ENCODE results near the gene KLF12. TPM values are rescaled to one million over a fixed set of nuclear protein-coding genes. Genes with fewer than 3 reads are reported as not detected.

KLF12 gene
- total RNA-seq, 5 donors from 2014 or later (not counting 1 experiment from before 2014, with no cell fraction given): 60.2 to 112 (median 64.7) TPM

DNA sequence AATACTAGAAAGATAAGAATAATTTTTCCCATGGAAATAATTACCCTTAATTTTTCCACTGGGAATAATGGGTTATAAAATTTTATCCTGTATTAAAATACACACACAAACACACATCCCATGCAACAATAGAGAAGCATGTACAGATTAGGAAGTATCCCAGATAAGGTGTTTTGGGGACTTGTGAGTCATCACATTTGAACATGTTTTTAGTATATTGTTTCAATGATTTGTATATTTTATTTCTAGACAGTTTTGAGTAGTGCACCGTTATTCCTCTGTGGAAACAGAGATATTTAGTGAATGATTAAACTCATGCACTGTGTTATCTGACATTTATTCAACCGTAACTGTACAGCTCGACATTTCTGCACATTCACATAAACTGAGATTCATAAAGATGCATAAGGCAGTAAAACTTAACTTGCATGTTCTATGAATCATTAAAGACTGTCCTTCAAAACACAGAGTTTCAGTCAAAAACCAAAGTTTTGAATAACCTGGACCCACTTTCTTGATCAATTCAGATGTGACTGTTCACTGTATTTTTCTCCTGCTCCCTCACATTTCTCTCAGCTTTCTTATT is 30.1 kb downstream of the KLF12 start:
- CTCF ChIA-PET: no interaction called here
- ATAC-seq (replicated peaks in 1 of 4) (no peak), DNase-seq (no peak)
- H3K36me3 ChIP-seq (ENCODE audit: control insufficient read depth in 2 of 2, extremely low read depth in 1 of 2, insufficient read depth in 1 of 2, low read length in 1 of 2): peaks cover 0 to 3% of the 10 kb centered on the region in 2 donors
- Mint-ChIP-seq H3K27ac (peak overlapping the region in 1 of 2 donors; percentile 1), H3K9me3 (peaks cover 0 to 7% (median 6%) of the 10 kb centered on the region in 3 donors), H3K4me3 (no peak overlapping the region), H3K36me3 (peaks cover 26% of the 10 kb centered on the region), H3K4me1 (peaks cover 79 to 84% (median 81%) of the 10 kb centered on the region in 3 donors), H3K27me3 (no peaks in the 10 kb centered on the region)
- peaks cover 2 to 20% of the 10 kb centered on the region in 2 experiments for H3K4me1 ChIP-seq (ENCODE audit: control insufficient read depth in 1 of 2, extremely low read depth in 1 of 2, insufficient read depth in 2 of 2, low read length in 2 of 2)
- no peak overlapping the region for H3K4me3 ChIP-seq (ENCODE audit: control insufficient read depth in 1 of 2, extremely low read depth in 1 of 2, low read length in 1 of 2)
- H3K27me3 ChIP-seq (replicated peaks in 1 of 2; ENCODE audit: control insufficient read depth in 2 of 2, extremely low read depth in 1 of 2, insufficient read depth in 2 of 2, low read length in 1 of 2): no peaks in the 10 kb centered on the region
- POLR2A ChIA-PET: interaction anchor here (0.5 to 0.8 kb wide), 2 partner anchors 26 to 167 kb away, joined by 3 to 4 read pairs; no protein-coding TSS in a partner anchor
- WGBS (ENCODE audit: insufficient coverage): 80% methylated on average over 1 of the region's 3 CpGs
- no peaks in the 10 kb centered on the region for H3K9me3 ChIP-seq
- no peak overlapping the region for H3K27ac ChIP-seq (ENCODE audit: low read length)

GRCh38 chr13:74103196-74103595 is 31.0 kb downstream of the KLF12 start:
- Histone ChIP-seq H3K9me3 (no peaks in the 10 kb centered on the region), H3K4me1 (ENCODE audit: control insufficient read depth in 1 of 2, extremely low read depth in 1 of 2, insufficient read depth in 2 of 2, low read length in 2 of 2) (peaks cover 5 to 23% of the 10 kb centered on the region in 2 experiments), H3K4me3 (ENCODE audit: control insufficient read depth in 1 of 2, extremely low read depth in 1 of 2, low read length in 1 of 2) (no peak overlapping the region), H3K36me3 (ENCODE audit: control insufficient read depth in 2 of 2, extremely low read depth in 1 of 2, insufficient read depth in 1 of 2, low read length in 1 of 2) (peaks cover 0 to 3% of the 10 kb centered on the region in 2 donors), H3K27me3 (replicated peaks in 1 of 2; ENCODE audit: control insufficient read depth in 2 of 2, extremely low read depth in 1 of 2, insufficient read depth in 2 of 2, low read length in 1 of 2) (no peaks in the 10 kb centered on the region), H3K27ac (ENCODE audit: low read length) (no peak overlapping the region)
- ATAC-seq (replicated peaks in 1 of 4) (no peak), DNase-seq (no peak)
- Mint-ChIP-seq H3K27ac (no peak overlapping the region), H3K27me3 (no peaks in the 10 kb centered on the region), H3K4me3 (no peak overlapping the region), H3K36me3 (peaks cover 26% of the 10 kb centered on the region), H3K9me3 (peaks cover 0 to 7% (median 6%) of the 10 kb centered on the region in 3 donors), H3K4me1 (peaks cover 83 to 84% (median 83%) of the 10 kb centered on the region in 3 donors)
- ChIA-PET POLR2A (interaction anchor here in 1 of 2 donors (0.7 kb wide), 1 partner anchor 15 kb away, joined by 3 read pairs; no protein-coding TSS in a partner anchor), CTCF (interaction anchor here in 1 of 2 donors (0.7 kb wide), 1 partner anchor 10 kb away, joined by 3 read pairs; no protein-coding TSS in a partner anchor)
- WGBS (ENCODE audit: insufficient coverage): 100% methylated on average over 2 of the region's 6 CpGs

DNA sequence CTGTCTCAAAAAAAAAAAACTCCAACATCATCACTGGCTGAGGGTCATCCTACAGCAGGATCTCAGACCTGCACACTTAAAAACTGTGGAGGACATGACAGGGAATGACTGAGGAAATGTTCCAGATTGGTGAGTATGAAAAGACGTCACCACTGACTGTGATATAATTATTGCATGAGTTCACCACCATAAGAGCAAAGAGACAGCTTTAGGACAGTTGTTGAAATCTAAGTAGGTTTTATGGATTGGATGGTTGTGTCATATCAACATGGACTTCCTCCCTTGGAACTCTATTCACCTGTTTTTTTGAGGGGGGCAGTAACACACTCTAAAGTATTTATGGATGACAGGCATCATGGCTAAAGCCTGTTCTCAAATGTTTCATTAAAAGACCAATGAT is 31.5 kb downstream of the KLF12 start:
- ATAC-seq (replicated peaks in 1 of 4) (no peak), DNase-seq (no peak)
- no peak overlapping the region for H3K4me3 Mint-ChIP-seq
- H3K27ac ChIP-seq (ENCODE audit: low read length): no peak overlapping the region
- ChIA-PET CTCF (interaction anchor here (0.6 to 0.7 kb wide), 4 partner anchors 9 to 61 kb away, joined by 3 to 6 read pairs (median 4); no protein-coding TSS in a partner anchor), POLR2A (interaction anchor here in 1 of 2 donors (0.6 to 0.7 kb wide), 3 partner anchors 9 to 130 kb away, joined by 3 to 5 read pairs (median 3); no protein-coding TSS in a partner anchor)
- 100% methylated on average over 1 of the region's 1 CpG for WGBS (ENCODE audit: insufficient coverage)
- H3K36me3 ChIP-seq (ENCODE audit: control insufficient read depth in 2 of 2, extremely low read depth in 1 of 2, insufficient read depth in 1 of 2, low read length in 1 of 2): peaks cover 0 to 3% of the 10 kb centered on the region in 2 donors
- H3K4me1 Mint-ChIP-seq: peaks cover 86% of the 10 kb centered on the region in 3 donors
- no peaks in the 10 kb centered on the region for H3K27me3 Mint-ChIP-seq
- peaks cover 23% of the 10 kb centered on the region for H3K36me3 Mint-ChIP-seq
- no peak overlapping the region for H3K4me3 ChIP-seq (ENCODE audit: control insufficient read depth in 1 of 2, extremely low read depth in 1 of 2, low read length in 1 of 2)
- H3K27ac Mint-ChIP-seq: no peak overlapping the region
- H3K4me1 ChIP-seq (ENCODE audit: control insufficient read depth in 1 of 2, extremely low read depth in 1 of 2, insufficient read depth in 2 of 2, low read length in 2 of 2): peaks cover 6 to 23% of the 10 kb centered on the region in 2 experiments
- peaks cover 0 to 7% (median 4%) of the 10 kb centered on the region in 3 donors for H3K9me3 Mint-ChIP-seq
- H3K27me3 ChIP-seq (replicated peaks in 1 of 2; ENCODE audit: control insufficient read depth in 2 of 2, extremely low read depth in 1 of 2, insufficient read depth in 2 of 2, low read length in 1 of 2): no peaks in the 10 kb centered on the region
- no peaks in the 10 kb centered on the region for H3K9me3 ChIP-seq

DNA sequence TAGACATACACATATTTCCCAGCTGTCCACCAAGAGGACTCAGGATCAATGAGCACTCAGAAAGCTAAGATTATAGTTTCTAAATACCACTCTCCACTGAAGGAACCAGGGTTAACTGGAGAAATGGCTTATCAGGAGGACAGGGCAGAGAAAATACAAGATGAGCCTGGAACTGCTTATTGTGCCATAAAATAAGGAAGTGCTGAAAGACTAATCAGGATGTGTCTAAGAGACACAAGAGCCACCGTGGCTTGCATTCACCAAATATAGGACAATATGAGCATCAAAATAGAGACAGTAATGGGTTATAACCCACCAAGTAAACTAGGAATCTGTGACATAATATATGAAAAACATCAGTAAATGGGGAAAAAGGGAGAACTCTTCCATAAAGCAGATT is 32.8 kb downstream of the KLF12 start:
- CTCF ChIA-PET: no interaction called here
- H3K27me3 Mint-ChIP-seq: no peaks in the 10 kb centered on the region
- no peak for ATAC-seq (replicated peaks in 1 of 4)
- H3K9me3 Mint-ChIP-seq: peaks cover 0 to 7% (median 0%) of the 10 kb centered on the region in 3 donors
- peak overlapping the region in 1 of 3 donors; percentile 2 for H3K4me3 Mint-ChIP-seq
- H3K9me3 ChIP-seq: no peaks in the 10 kb centered on the region
- peaks cover 0 to 3% of the 10 kb centered on the region in 2 donors for H3K36me3 ChIP-seq (ENCODE audit: control insufficient read depth in 2 of 2, extremely low read depth in 1 of 2, insufficient read depth in 1 of 2, low read length in 1 of 2)
- peaks cover 9 to 23% of the 10 kb centered on the region in 2 experiments for H3K4me1 ChIP-seq (ENCODE audit: control insufficient read depth in 1 of 2, extremely low read depth in 1 of 2, insufficient read depth in 2 of 2, low read length in 2 of 2)
- WGBS (ENCODE audit: insufficient coverage): no CpG with 5 or more reads among the region's 1 CpG
- peaks cover 21% of the 10 kb centered on the region for H3K36me3 Mint-ChIP-seq
- POLR2A ChIA-PET: no interaction called here
- H3K27me3 ChIP-seq (replicated peaks in 1 of 2; ENCODE audit: control insufficient read depth in 2 of 2, extremely low read depth in 1 of 2, insufficient read depth in 2 of 2, low read length in 1 of 2): no peaks in the 10 kb centered on the region
- DNase-seq: no peak
- H3K27ac Mint-ChIP-seq: peak overlapping the region in 1 of 2 donors; percentile 35
- no peak overlapping the region for H3K27ac ChIP-seq (ENCODE audit: low read length)
- H3K4me3 ChIP-seq (ENCODE audit: control insufficient read depth in 1 of 2, extremely low read depth in 1 of 2, low read length in 1 of 2): no peak overlapping the region
- peaks cover 84 to 86% (median 85%) of the 10 kb centered on the region in 3 donors for H3K4me1 Mint-ChIP-seq

DNA sequence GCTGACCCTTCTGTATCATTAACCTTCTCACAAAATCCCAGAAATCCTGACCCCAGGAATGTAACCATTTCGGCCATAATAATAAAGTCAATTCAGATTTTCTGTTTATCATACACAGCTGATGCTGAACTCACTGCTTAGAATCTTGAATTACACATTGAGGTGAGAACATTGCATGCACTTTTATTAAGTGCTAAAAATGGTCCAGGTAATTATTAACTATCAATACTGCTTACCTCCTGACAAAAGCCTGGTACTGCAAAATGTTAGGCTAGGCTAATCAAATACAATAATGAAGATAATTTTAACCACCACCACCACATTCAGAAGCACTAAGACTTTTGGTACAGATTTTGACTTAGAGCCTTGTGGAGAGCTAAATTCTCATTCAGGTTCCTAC is 36.1 kb downstream of the KLF12 start:
- peaks cover 0 to 7% (median 0%) of the 10 kb centered on the region in 3 donors for H3K9me3 Mint-ChIP-seq
- Histone ChIP-seq H3K4me1 (ENCODE audit: control insufficient read depth in 1 of 2, extremely low read depth in 1 of 2, insufficient read depth in 2 of 2, low read length in 2 of 2) (peaks cover 18 to 23% of the 10 kb centered on the region in 2 experiments), H3K27ac (ENCODE audit: low read length) (no peak overlapping the region), H3K36me3 (ENCODE audit: control insufficient read depth in 2 of 2, extremely low read depth in 1 of 2, insufficient read depth in 1 of 2, low read length in 1 of 2) (peaks cover 0 to 3% of the 10 kb centered on the region in 2 donors), H3K27me3 (replicated peaks in 1 of 2; ENCODE audit: control insufficient read depth in 2 of 2, extremely low read depth in 1 of 2, insufficient read depth in 2 of 2, low read length in 1 of 2) (no peaks in the 10 kb centered on the region), H3K4me3 (ENCODE audit: control insufficient read depth in 1 of 2, extremely low read depth in 1 of 2, low read length in 1 of 2) (no peak overlapping the region), H3K9me3 (no peaks in the 10 kb centered on the region)
- WGBS (ENCODE audit: insufficient coverage): 80% methylated on average over 1 of the region's 1 CpG
- ATAC-seq (replicated peaks in 1 of 4) (no peak), DNase-seq (no peak)
- H3K27ac Mint-ChIP-seq: peak overlapping the region; percentile 28 to 58
- H3K36me3 Mint-ChIP-seq: peaks cover 21% of the 10 kb centered on the region
- peaks cover 77 to 80% (median 79%) of the 10 kb centered on the region in 3 donors for H3K4me1 Mint-ChIP-seq
- CTCF ChIA-PET: no interaction called here
- H3K27me3 Mint-ChIP-seq: no peaks in the 10 kb centered on the region
- POLR2A ChIA-PET: interaction anchor here in 1 of 2 donors (0.6 kb wide), 1 partner anchor 964 kb away, joined by 4 read pairs; no protein-coding TSS in a partner anchor
- H3K4me3 Mint-ChIP-seq: no peak overlapping the region

GRCh38 chr13:74097116-74097515 is 37.1 kb downstream of the KLF12 start:
- Mint-ChIP-seq H3K27ac (peak overlapping the region; percentile 25 to 80), H3K4me1 (peaks cover 80 to 82% (median 80%) of the 10 kb centered on the region in 3 donors), H3K4me3 (no peak overlapping the region), H3K36me3 (peaks cover 16% of the 10 kb centered on the region), H3K9me3 (peaks cover 0 to 7% (median 0%) of the 10 kb centered on the region in 3 donors), H3K27me3 (no peaks in the 10 kb centered on the region)
- Histone ChIP-seq H3K27ac (ENCODE audit: low read length) (no peak overlapping the region), H3K4me1 (ENCODE audit: control insufficient read depth in 1 of 2, extremely low read depth in 1 of 2, insufficient read depth in 2 of 2, low read length in 2 of 2) (peaks cover 22 to 24% of the 10 kb centered on the region in 2 experiments), H3K27me3 (replicated peaks in 1 of 2; ENCODE audit: control insufficient read depth in 2 of 2, extremely low read depth in 1 of 2, insufficient read depth in 2 of 2, low read length in 1 of 2) (no peaks in the 10 kb centered on the region), H3K9me3 (no peaks in the 10 kb centered on the region), H3K36me3 (ENCODE audit: control insufficient read depth in 2 of 2, extremely low read depth in 1 of 2, insufficient read depth in 1 of 2, low read length in 1 of 2) (peaks cover 0 to 2% of the 10 kb centered on the region in 2 donors), H3K4me3 (ENCODE audit: control insufficient read depth in 1 of 2, extremely low read depth in 1 of 2, low read length in 1 of 2) (no peak overlapping the region)
- no CpG with 5 or more reads among the region's 1 CpG for WGBS (ENCODE audit: insufficient coverage)
- ATAC-seq (replicated peaks in 1 of 4) (no peak), DNase-seq (no peak)
- ChIA-PET POLR2A (no interaction called here), CTCF (interaction anchor here (0.9 to 1.1 kb wide), 3 partner anchors 12 to 190 kb away, joined by 3 to 4 read pairs (median 3); no protein-coding TSS in a partner anchor)

All from T-cell (primary cell).